Caco-2 (cell line): ENCODE measurements around the gene TRIP13. TPM values are rescaled to one million over a fixed set of nuclear protein-coding genes. Genes with fewer than 3 reads are reported as not detected.
A peak's percentile ranks its signal among the peaks of the same experiment; 100 is the strongest.

Experiments used
- BruUV-seq: library from RNA; stranded (reverse); fragments of 400-500 nt; replicated peaks from 2 replicates; lab custom pipeline; 2021; lab: Mats Ljungman, UMichigan
- CTCF ChIA-PET: fragments of 300-600 bp; sonication (Branson Sonifier 250); formaldehyde crosslinking; loops from one replicate; lab custom pipeline; 2022; ENCODE audit warnings: antibody characterized with exemption; lab: Charles Lee
- POLR2A ChIA-PET: fragments of 300-600 bp; sonication (Branson Sonifier 250); formaldehyde crosslinking; loops from one replicate; lab custom pipeline; 2022; ENCODE audit warnings: antibody characterized with exemption; lab: Charles Lee
- DNase-seq, 2 experiments: peaks; one replicate each; pipeline versions ENCODE4 v3.0.0 to v3.0.0-alpha.2; 2020 to 2022
- H3K27me3 ChIP-seq: replicated peaks from 2 replicates; pipeline ENCODE4 v1.6.0; 2011; ENCODE audit warnings: low read length; ENCODE audit not compliant: control insufficient read depth, insufficient read depth
- H3K36me3 ChIP-seq: 2 replicates; pipeline ENCODE4 v1.5.1; 2011; ENCODE audit warnings: low read length; ENCODE audit not compliant: control insufficient read depth, insufficient read depth
- H3K4me1 ChIP-seq: fragments of 250-450 bp; sonication (Bioruptor Pico); 2 replicates; pipeline ENCODE4 v1.5.1; 2020; ENCODE audit warnings: mild to moderate bottlenecking
- H3K4me3 ChIP-seq: 2 replicates; pipeline ENCODE4 v1.5.1; 2011; ENCODE audit warnings: low read depth, mild to moderate bottlenecking, control low read depth, low read length
- H3K9me3 ChIP-seq: fragments of 250-450 bp; sonication (Bioruptor Pico); 2 replicates; pipeline ENCODE4 v1.5.1; 2020; ENCODE audit warnings: mild to moderate bottlenecking, moderate library complexity
- H3K27ac Mint-ChIP-seq: one replicate; pipeline ENCODE4 v1.8.0; 2022; ENCODE audit warnings: mixed read lengths; ENCODE audit not compliant: unreplicated experiment
- H3K27me3 Mint-ChIP-seq: one replicate; pipeline ENCODE4 v1.8.0; 2022; ENCODE audit warnings: mixed read lengths; ENCODE audit not compliant: insufficient read depth, unreplicated experiment
- H3K36me3 Mint-ChIP-seq: one replicate; pipeline ENCODE4 v1.8.0; 2022; ENCODE audit warnings: mild to moderate bottlenecking, mixed read lengths; ENCODE audit not compliant: insufficient read depth, unreplicated experiment
- H3K4me1 Mint-ChIP-seq: one replicate; pipeline ENCODE4 v1.8.0; 2022; ENCODE audit warnings: low read depth, mixed read lengths; ENCODE audit not compliant: unreplicated experiment
- H3K4me3 Mint-ChIP-seq: one replicate; pipeline ENCODE4 v1.8.0; 2022; ENCODE audit warnings: mild to moderate bottlenecking, moderate library complexity, mixed read lengths; ENCODE audit not compliant: unreplicated experiment
- H3K9me3 Mint-ChIP-seq: one replicate; pipeline ENCODE4 v1.8.0; 2022; ENCODE audit warnings: mixed read lengths; ENCODE audit not compliant: unreplicated experiment
- intact Hi-C: fragments of 100-400 bp; cut with micrococcal nuclease; formaldehyde crosslinking; loops from one replicate; pipeline ENCODE4 v1.10.0; 2022; ENCODE audit not compliant: unreplicated experiment
- total RNA-seq: library from RNA; stranded (reverse); gene quantifications from 2 replicates; pipeline ENCODE4 v1.2.3, GENCODE V29; 2022
- TF ChIP-seq, protein P1 (sequence below), 2 experiments: fragments of 200-600 bp in 1 of 2; IDR thresholded peaks; 1 replicate in 1 of 2; 2 replicates in 1 of 2; pipeline versions ENCODE4 v1.5.1 to v1.8.0; 2011 to 2022; ENCODE audit warnings: antibody characterized with exemption in 1 of 2, control low read depth in 1 of 2, inconsistent platforms in 1 of 2, low read depth in 1 of 2, low read length in 1 of 2, mild to moderate bottlenecking in 1 of 2, moderate library complexity in 1 of 2; ENCODE audit not compliant: insufficient read depth in 1 of 2, severe bottlenecking in 1 of 2, unreplicated experiment in 1 of 2

TRIP13 gene
- total RNA-seq, 1 experiment from 2014 or later, result 42.5 TPM

DNA sequence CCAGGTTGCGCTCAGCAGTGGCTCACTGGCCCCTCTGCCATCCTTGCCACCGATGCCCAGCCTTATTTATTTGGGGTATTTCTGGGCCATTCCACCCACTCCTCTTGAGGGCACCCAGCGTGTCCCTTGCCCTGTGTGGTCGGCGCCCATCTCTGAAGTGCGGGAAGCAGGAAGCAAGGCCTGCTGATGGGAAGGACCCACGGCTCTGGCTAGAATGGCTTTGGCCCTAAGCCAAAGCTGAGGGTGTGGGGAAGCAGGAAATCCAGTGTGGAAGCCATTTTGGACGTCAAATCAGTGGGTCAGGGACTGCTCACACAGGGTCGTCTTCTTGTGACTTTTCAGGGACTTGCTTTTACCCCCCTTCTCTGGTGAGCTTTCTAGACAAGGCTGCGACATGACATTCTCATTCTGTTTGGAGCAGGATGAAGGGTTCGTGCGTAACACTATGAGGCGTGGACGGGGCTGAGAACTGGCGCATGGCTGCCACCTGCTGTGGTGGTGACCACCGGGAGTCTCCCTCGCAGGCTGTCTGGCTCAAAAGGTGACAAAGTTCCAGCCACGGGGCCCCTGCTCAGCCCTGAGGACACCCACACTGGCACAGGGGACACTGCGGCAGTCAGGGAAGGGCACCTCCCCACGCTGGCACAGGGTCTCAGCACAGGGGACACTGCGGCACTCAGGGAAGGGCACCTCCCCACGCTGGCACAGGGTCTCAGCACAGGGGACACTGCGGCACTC, 65.2 kb downstream of the TRIP13 start:
- no TSS peak for BruUV-seq
- H3K9me3 Mint-ChIP-seq, result no peaks in the 10 kb centered on the region
- Histone ChIP-seq H3K4me3 (no peak overlapping the region), H3K4me1 (peaks cover 24% of the 10 kb centered on the region), H3K36me3 (no peaks in the 10 kb centered on the region), H3K9me3 (no peaks in the 10 kb centered on the region), H3K27me3 (no peaks in the 10 kb centered on the region)
- H3K27ac Mint-ChIP-seq, result peak overlapping the region; percentile 75
- no peak overlapping the region for H3K4me3 Mint-ChIP-seq
- H3K4me1 Mint-ChIP-seq, result peaks cover 16% of the 10 kb centered on the region
- TF ChIP-seq, protein P1, sequence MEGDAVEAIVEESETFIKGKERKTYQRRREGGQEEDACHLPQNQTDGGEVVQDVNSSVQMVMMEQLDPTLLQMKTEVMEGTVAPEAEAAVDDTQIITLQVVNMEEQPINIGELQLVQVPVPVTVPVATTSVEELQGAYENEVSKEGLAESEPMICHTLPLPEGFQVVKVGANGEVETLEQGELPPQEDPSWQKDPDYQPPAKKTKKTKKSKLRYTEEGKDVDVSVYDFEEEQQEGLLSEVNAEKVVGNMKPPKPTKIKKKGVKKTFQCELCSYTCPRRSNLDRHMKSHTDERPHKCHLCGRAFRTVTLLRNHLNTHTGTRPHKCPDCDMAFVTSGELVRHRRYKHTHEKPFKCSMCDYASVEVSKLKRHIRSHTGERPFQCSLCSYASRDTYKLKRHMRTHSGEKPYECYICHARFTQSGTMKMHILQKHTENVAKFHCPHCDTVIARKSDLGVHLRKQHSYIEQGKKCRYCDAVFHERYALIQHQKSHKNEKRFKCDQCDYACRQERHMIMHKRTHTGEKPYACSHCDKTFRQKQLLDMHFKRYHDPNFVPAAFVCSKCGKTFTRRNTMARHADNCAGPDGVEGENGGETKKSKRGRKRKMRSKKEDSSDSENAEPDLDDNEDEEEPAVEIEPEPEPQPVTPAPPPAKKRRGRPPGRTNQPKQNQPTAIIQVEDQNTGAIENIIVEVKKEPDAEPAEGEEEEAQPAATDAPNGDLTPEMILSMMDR (IDR thresholded peaks at IDR 0.05; ENCODE audit: insufficient read depth in 1 of 2, low read depth in 1 of 2, low read length in 1 of 2, severe bottlenecking in 1 of 2, unreplicated experiment in 1 of 2), result no peak
- DNase-seq, result no peak
- no peaks in the 10 kb centered on the region for H3K36me3 Mint-ChIP-seq
- intact Hi-C loops, result loop anchor here (5.0 kb wide), 1 partner anchor 34 kb away; no protein-coding TSS in a partner anchor
- CTCF ChIA-PET, result interaction anchor here (0.6 kb wide), 1 partner anchor 522 kb away, joined by 3 read pairs; no protein-coding TSS in a partner anchor
- no peaks in the 10 kb centered on the region for H3K27me3 Mint-ChIP-seq
- POLR2A ChIA-PET, result no interaction called here

DNA sequence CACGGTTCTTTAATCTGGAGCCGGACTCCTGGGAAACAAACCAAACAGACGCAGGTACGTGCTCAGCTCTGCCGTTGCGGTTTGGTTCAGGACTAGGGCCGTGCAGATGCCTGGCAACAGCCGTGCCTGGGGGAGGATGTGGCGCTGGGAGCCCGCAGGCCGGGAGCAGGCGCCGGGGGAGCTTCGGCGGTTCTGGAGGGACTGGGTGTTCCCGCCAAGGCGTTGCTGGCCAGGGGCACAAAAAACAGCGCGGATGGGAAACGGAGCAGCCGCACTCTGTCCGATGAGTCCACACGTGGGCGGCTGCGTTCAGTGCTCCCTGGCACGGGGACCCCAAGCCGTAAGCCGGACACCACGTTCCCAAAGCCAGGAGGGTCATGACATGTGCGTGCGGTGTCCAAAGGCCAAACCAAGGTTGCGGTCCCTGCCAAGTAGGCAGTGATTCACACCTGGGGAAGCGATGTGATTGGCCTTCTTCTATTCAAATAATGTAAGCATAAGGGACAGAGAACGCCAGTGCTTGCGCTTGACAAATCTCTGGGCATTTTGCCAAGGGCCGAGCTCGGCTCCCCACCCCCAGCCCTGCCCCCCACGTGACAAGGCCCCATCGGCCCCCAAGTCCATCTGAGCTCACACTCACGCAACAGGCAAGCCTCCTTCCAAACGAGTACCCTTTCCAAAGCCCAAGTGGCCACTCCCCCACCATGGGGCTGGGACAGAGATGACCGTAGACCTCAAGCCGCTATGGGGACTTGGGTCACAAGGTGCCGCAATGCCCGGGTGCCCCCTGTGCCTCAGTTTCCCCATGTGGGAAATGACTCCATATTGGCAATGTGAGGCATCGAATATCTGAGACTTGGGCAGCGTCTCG, 66.3 kb downstream of the TRIP13 start:
- BruUV-seq, result no TSS peak
- no peaks in the 10 kb centered on the region for H3K36me3 ChIP-seq
- H3K9me3 ChIP-seq, result no peaks in the 10 kb centered on the region
- ChIA-PET CTCF (no interaction called here), POLR2A (no interaction called here)
- peaks cover 24% of the 10 kb centered on the region for H3K4me1 ChIP-seq
- intact Hi-C loops, result loop anchor here (5.0 kb wide), 1 partner anchor 33 kb away; no protein-coding TSS in a partner anchor
- DNase-seq, result no peak
- Mint-ChIP-seq H3K27ac (no peak overlapping the region), H3K27me3 (no peaks in the 10 kb centered on the region), H3K4me1 (peaks cover 16% of the 10 kb centered on the region), H3K4me3 (no peak overlapping the region), H3K36me3 (no peaks in the 10 kb centered on the region), H3K9me3 (no peaks in the 10 kb centered on the region)
- H3K4me3 ChIP-seq, result no peak overlapping the region
- no peaks in the 10 kb centered on the region for H3K27me3 ChIP-seq
- TF ChIP-seq, protein P1 (IDR thresholded peaks at IDR 0.05; ENCODE audit: insufficient read depth in 1 of 2, low read depth in 1 of 2, low read length in 1 of 2, severe bottlenecking in 1 of 2, unreplicated experiment in 1 of 2), result no peak
